ENCODE data around the gene HOXB4.

Gene HOXB4

GRCh38 chr17:48546137-48546923 is 31.8 kb downstream of the HOXB4 start:
- peak; percentile 81 for DNase-seq

DNA sequence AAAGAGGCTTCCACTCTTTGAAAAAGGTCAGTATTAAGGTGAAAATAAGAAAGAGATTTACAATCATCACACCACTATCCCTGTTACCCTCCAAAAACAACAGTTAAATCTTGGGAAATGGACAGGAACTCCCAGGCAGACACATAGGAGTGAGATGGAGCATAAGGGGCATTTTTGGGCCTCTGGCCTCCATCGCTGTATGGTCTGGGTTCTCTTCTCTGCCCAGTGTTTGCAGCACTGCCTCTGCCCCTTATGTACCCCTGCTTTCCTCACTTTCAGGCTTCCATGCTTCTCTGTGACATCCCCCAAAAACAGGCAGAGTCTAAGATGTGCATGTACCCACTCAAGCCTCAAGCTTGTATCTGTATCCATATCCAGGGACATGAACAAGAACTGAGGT is 32.6 kb downstream of the HOXB4 start:
- no peak for DNase-seq

GRCh38 chr17:48545022-48545375 is 33.2 kb downstream of the HOXB4 start, which contains the start of gene HOXB2:
Gene HOXB2, minus strand, starts transcription at chr17:48545109. Its CDS starts 198 bp downstream, at chr17:48544911.
- DNase-seq: peak; percentile 77

- peak; percentile 98 for DNase-seq
These were observed 33.7 kb downstream of the HOXB4 start for GRCh38 chr17:48544349-48545021.

DNA sequence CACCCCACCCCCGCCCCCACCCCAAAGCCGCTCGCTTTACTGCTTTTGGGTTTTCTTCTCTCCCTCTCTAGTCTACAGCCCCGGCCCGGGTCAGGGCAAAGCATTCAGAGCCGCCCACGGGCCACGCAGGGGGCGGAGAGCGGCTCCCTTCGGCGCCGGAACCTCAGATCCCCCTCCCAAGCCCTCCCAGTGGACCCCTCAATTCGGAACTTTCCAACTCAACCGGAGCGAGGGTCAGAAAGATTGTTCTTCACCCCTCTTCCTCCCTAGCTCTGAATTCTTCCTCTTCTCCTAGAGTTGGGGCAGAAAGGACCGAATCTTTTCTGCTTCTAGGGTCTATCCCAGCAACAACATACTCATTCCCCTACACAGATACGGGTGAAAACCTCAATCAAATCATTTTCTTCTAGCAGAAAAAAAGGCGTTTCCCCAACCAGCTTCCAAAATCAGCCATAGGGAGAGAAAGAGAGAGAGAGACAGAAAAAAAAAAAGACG is 34.2 kb downstream of the HOXB4 start:
- DNase-seq: no peak

GRCh38 chr17:48543107-48543853 is 34.9 kb downstream of the HOXB4 start:
- DNase-seq: peak; percentile 79

DNA sequence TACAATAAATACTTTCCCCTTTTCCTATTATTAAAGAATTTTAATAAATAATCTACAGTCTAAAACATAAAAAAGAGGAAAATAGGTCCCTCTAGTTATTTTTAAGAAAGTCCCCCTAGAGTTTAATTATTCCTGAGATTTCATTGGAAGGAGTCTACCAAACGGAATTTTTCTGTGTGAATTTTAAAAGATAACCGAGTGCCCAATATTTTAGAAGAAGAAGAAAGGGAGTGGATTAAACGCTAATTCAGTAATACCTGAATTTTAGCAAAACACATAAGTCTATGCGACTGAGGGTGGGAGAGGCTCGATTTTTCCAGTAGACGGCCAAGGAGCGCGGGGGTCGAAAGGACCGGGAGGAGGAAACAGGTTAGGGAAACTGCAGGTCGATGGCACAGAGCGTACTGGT is 35.4 kb downstream of the HOXB4 start:
- no peak for DNase-seq

GRCh38 chr17:48542114-48542656 is 36.0 kb downstream of the HOXB4 start:
- no peak for DNase-seq

- DNase-seq: peak; percentile 81
These were observed 36.5 kb downstream of the HOXB4 start for GRCh38 chr17:48541577-48542113.

GRCh38 chr17:48541036-48541576 is 37.0 kb downstream of the HOXB4 start:
- no peak for DNase-seq

DNA sequence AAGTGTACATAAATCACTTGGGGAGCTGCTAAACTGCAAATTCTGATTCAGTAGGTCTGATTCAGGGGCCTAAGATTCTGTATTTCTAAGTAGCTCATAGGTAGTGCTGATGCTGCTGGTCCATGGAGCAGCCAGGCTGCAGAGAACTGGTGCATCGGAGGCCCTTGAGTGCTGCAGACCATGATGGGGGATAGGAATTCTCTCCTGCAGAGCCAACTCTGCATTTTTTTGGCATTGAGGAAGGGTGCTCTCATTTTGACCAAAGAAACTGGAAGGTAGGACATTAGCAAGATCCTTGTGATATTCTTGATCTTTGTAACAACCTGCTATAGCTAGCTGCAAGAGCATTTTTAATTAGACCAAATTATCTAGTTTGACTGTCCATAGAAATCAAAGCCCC is 37.9 kb downstream of the HOXB4 start:
- DNase-seq: peak; percentile 71

DNA sequence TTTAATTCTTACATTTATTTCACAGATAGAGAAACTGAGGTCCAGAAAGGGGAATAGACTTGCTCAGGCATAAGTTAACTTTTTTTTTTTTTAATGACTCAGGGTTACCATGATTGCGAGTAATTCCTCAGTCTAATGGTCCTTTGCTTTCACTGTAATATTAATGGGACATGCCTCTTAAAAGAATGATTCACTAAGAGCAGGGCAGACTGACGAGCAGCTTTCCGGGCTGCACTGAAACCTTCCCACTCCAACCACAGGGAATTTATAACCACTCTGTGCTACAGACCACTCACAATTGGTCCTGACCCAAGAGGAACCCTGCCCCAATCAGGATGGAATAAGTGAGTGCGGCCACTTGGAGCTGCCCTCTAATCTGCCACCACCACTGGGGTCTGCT is 39.0 kb downstream of the HOXB4 start:
- peak; percentile 95 for DNase-seq

DNA sequence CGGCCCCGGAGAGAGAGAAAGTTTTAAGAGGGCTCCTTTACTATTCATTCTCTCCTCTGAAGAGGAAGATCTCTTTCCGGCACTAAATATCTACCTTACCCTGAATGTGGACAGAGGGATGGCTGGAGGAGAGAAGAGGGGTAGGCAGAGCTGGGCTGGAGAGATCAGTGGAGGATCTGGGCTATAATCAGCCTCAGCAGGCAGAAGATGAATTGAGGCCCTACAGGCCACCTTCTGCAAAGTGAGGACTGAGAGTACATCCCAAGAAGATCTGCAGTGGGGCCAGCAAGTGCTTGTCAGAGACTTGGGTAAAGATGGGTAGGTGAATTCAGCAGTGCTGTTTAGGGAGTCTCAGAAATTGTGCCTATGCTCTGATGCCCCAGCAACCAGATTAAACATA is 40.8 kb downstream of the HOXB4 start:
- DNase-seq: no peak

- DNase-seq: peak; percentile 46
These were observed 42.2 kb downstream of the HOXB4 start for GRCh38 chr17:48535793-48536559.

GRCh38 chr17:48532261-48532660 is 45.9 kb downstream of the HOXB4 start:
- no peak for DNase-seq

GRCh38 chr17:48530887-48531272 is 47.3 kb downstream of the HOXB4 start, which contains the start of gene HOXB1:
Gene HOXB1, minus strand, starts transcription at chr17:48531011. Its CDS starts 107 bp downstream, at chr17:48530904.
- DNase-seq: no peak

DNA sequence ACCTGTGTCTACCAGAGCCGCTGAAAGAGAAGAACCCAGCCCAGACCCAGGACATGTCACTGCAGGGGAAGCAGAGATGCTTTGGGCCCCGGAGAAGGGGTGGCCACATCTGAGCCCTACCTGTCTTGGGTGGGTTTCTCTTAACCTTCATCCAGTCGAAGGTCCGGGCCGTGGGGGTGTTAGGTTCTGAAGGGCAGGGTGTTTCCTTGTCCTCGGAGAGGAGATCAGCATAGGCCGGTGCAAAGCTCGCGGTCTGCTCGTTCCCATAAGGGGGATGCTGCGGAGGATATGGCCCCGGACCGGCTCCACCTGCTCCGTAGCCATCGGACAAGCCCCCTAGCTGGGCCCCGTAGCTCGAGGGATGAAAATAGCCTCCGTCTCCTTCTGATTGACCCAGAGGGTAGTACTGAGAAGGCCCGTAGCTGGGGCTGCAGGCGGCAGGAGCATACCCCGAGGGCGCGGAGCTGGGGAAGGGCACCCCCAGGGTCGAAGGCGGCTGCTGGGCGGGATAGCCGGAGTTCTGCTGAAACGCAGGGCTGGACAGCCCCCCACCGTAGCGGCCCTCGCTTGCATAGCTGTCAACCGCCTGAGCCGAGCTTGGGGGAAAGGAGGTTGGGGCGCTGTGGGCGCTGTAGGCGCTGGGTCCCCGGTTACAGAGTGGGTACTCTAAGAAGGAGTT is 47.8 kb downstream of the HOXB4 start:
- no peak for DNase-seq

DNA sequence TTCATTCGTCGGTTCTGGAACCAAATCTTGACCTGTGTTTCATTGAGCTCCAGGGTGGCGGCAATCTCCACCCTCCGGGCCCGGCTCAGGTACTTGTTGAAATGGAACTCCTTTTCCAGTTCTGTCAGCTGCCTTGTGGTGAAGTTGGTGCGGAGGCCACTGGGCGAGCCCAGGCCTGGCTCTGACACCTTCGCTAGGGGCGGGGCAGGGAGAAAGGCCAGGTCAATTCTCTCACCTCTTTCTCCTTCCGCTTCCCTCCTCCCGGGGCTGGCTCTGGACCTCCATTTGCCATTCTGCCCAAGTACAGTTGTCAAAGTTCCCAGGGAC is 48.5 kb downstream of the HOXB4 start:
- no peak for DNase-seq

DNA sequence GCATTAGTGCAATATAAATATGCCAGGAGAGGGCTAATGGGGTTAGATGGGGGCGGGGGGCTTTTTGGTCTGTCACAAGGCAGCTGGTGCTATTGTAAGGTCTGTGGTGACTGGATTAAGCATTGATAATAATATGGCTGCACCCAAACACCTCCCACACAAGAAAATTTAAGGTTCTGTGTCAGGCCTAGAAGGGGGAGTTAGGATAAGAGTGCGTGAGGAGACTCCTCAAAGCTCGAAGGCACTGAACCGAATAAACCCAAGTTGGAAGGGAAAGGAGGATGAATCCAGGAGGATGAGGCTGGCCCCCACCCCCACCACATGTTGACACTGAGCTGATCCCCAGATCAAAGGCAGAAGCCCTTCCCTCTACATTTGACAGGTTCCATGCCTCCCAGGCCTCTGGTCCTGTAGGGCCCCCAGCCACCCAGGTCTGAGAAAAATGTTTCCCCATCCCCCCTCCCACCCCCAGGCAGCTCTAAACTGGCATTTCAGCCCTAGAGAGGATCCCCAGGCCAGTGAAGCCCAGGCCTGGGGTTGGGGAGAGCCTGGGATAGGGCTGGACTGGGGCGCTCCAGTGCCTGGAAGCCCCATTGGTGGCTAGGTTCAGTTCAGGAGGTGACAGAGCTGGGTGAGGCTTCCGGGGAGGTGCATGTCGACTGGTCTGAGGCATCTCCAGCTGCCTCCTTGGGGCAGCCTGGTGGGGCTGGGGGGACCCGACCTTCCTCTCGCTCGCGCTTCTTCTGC is 49.0 kb downstream of the HOXB4 start:
- no peak for DNase-seq

GRCh38 chr17:48528153-48528935 is 49.8 kb downstream of the HOXB4 start:
- no peak for DNase-seq
